Measurements from ENCODE around the gene XRCC5. TPM values are rescaled to one million over a fixed set of nuclear protein-coding genes. Genes with fewer than 3 reads are reported as not detected.

The XRCC5 gene
- total RNA-seq, 1 experiment from 2014 or later: 618 TPM

- Histone ChIP-seq H3K79me1 (ENCODE audit: insufficient read depth, low read depth, low read length, poor library complexity, severe bottlenecking) (no peaks in the 10 kb centered on the region), H2BK120ac (ENCODE audit: low read depth, low read length, poor library complexity, severe bottlenecking) (no peak overlapping the region), H3K56ac (ENCODE audit: insufficient read length, low read depth, low read length) (no peak overlapping the region), H3K9ac (ENCODE audit: extremely low read depth, insufficient read length, low read length) (no peak overlapping the region), H4K91ac (ENCODE audit: insufficient read length, low read depth, low read length) (no peak overlapping the region), H2AK5ac (ENCODE audit: insufficient read length, low read length) (no peak overlapping the region), H2BK20ac (ENCODE audit: low read depth, low read length, poor library complexity, severe bottlenecking) (no peak overlapping the region), H2AFZ (ENCODE audit: low read length) (no peak overlapping the region), H3K14ac (ENCODE audit: insufficient read depth, low read length) (no peak overlapping the region), H3K23me2 (ENCODE audit: insufficient read length, low read depth, low read length, poor library complexity, severe bottlenecking) (no peaks in the 10 kb centered on the region), H2BK5ac (ENCODE audit: insufficient read length, low read length) (no peak overlapping the region), H3K4me2 (ENCODE audit: insufficient read depth, insufficient read length, low read length) (no peak overlapping the region), H3K79me2 (ENCODE audit: insufficient read depth, low read length) (no peaks in the 10 kb centered on the region), H3K18ac (ENCODE audit: insufficient read length, low read depth, low read length) (no peak overlapping the region), H3K23ac (ENCODE audit: insufficient read length, low read depth, low read length) (no peak overlapping the region), H2BK15ac (ENCODE audit: low read depth, low read length) (no peak overlapping the region), H3K4me1 (ENCODE audit: insufficient read depth, low read length) (no peaks in the 10 kb centered on the region), H4K5ac (ENCODE audit: insufficient read length, low read depth, low read length) (no peak overlapping the region), H3K27me3 (ENCODE audit: insufficient read depth, low read length) (no peaks in the 10 kb centered on the region), H4K8ac (replicated peaks; ENCODE audit: insufficient read length, low read depth, low read length) (no peak overlapping the region), H3K4ac (ENCODE audit: low read depth, low read length) (no peak overlapping the region), H3T11ph (ENCODE audit: low read length) (no peak overlapping the region), H4K20me1 (ENCODE audit: control insufficient read depth, insufficient read depth, insufficient read length) (no peaks in the 10 kb centered on the region), H2BK12ac (ENCODE audit: insufficient read length, low read depth, low read length) (no peak overlapping the region), H3K9me3 (ENCODE audit: control insufficient read depth, low read depth, low read length) (no peaks in the 10 kb centered on the region), H3K27ac (ENCODE audit: insufficient read length, low read depth, low read length) (no peak overlapping the region)
- peaks cover 7 to 10% (median 7%) of the 10 kb centered on the region in 3 experiments; a peak in 5 of 7 replicates for H3K36me3 Mint-ChIP-seq (ENCODE audit: insufficient read depth in 1 of 3, low read depth in 3 of 3)
- no peak for TF ChIP-seq CTCF (conservative IDR thresholded peaks at IDR 0.05)
- no peak for DNase-seq
- H3K27ac Mint-ChIP-seq: no peak overlapping the region
- peaks cover 17 to 18% of the 10 kb centered on the region in 2 experiments for H3K9me3 Mint-ChIP-seq
- H3K4me1 Mint-ChIP-seq: no peaks in the 10 kb centered on the region
- no peaks in the 10 kb centered on the region for H3K27me3 Mint-ChIP-seq (ENCODE audit: low read depth)
- no peak overlapping the region for H3K4me3 Mint-ChIP-seq
- no CpG with 5 or more reads among the region's 1 CpG for WGBS (ENCODE audit: extremely low coverage, insufficient read length, low lambda C conversion rate)
These were observed 126.7 kb downstream of the XRCC5 start for GRCh38 chr2:216235896-216236295.
